Measurements from ENCODE around the gene PPIL1.

Gene PPIL1

DNA sequence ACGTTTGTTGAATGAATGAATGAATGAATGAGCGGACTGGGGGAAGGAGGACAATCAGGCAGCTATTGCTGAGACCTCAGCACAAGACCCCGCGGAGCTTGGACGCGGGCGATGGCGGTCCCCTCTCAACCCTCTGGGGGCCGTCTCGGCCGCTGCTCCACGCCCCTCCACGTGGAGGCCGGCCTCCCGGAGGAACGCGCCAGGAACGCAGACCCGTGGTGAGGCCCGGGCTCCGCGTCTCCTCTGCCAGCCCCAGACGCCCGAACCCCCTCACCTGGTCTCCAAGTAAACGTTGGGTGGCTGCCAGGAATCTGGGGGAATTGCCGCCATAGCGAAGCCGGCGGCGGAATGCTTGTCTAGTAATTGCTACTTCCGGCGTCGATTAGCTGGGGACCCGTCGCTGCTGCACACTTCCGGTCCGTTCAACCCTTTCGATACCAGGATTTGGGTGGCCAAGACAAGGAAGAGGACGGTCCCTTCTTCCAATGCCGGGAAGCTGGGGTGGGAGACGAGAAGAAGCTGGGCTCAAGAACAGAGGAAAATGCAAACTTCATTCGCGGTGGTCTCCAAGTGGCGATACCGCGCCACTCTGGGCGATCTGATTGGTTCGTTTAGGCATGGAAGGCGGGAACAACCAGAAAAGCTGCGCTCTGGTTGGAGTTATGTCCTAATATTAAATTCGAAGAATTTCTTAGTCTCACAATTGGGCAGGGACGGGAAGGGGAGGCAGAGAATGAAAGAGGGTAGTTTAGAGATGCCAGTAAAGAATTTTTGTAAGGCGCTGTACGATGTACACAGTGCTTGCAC is at the start of gene PPIL1:
Gene PPIL1 (minus strand): TSS at position 361 of the 807 bp plus-strand sequence. CDS start 31 bp downstream, at position 330.
- Mint-ChIP-seq H3K9me3 (no peaks in the 10 kb centered on the region), H3K4me1 (peaks cover 40% of the 10 kb centered on the region), H3K27me3 (peaks cover 8% of the 10 kb centered on the region), H3K4me3 (peak within 1 kb of the TSS; percentile 95), H3K36me3 (peaks cover 13% of the 10 kb centered on the region), H3K27ac (peak within 1 kb of the TSS; percentile 100)

DNA sequence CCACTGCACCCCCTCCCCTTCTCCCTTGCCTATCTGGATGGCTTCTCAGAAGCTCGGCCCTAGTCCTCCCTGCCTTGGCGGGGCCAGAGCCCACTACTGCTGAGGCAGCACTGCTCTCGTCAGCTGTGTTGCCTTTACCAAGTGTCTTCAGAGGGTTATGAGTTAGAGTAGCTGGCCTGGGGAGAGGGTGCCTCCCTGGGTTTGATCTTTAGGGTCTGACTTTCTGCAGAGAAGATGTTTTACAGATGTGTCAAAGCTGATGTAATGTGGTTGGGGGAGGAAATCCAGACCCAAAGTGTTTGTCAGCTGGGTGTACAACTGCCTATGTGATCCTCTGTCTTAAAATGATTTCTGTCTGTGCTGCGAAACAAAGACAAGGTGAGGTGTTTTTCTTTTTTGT is 49.5 kb upstream of the PPIL1 start:
- H3K9me3 Mint-ChIP-seq: no peaks in the 10 kb centered on the region
- H3K4me3 Mint-ChIP-seq: no peak overlapping the region
- no peaks in the 10 kb centered on the region for H3K4me1 Mint-ChIP-seq
- peaks cover 7% of the 10 kb centered on the region for H3K36me3 Mint-ChIP-seq
- H3K27me3 Mint-ChIP-seq: no peaks in the 10 kb centered on the region
- no peak overlapping the region for H3K27ac Mint-ChIP-seq

DNA sequence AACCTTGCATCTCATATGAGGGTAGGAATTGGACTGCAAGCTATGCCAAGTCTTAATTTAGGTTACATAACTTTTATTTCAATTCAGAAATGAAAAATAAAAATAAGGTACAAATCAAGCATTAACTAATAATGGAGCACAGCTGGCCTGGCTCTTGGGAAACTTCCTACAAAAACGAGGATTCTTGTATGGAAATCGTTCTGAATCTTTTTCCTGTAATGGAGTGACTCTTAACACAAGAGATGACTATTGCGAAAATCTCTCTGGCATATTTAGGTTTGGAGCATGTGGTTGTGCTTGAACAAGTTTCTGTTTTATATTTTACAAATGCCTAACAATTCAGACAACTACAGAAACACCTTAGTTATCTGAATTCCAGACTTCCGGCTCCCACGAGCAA is 45.9 kb upstream of the PPIL1 start:
- Mint-ChIP-seq H3K27me3 (no peaks in the 10 kb centered on the region), H3K4me1 (no peaks in the 10 kb centered on the region), H3K27ac (no peak overlapping the region), H3K36me3 (peaks cover 12% of the 10 kb centered on the region), H3K9me3 (no peaks in the 10 kb centered on the region), H3K4me3 (no peak overlapping the region)

DNA sequence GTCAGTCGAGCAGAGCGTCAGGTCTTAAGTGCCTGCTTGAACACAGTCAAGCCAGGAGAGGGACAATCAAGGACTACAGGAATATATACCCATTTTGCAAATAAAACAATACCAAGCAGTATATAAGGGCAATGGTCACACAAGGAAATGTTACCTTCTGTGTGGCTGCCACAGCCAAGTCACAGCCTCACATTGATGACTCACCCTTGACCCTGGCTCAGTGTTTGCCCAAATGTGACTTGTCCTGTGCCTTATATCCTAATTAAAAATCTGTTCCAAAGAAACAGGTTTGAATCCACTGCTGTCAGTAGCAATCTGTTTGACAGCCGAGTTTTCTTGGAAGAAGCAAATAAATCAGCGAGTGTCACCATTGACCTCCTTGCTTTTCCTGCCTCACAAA is 45.4 kb upstream of the PPIL1 start:
- no peak overlapping the region for H3K4me3 Mint-ChIP-seq
- no peaks in the 10 kb centered on the region for H3K27me3 Mint-ChIP-seq
- H3K9me3 Mint-ChIP-seq: no peaks in the 10 kb centered on the region
- peaks cover 12% of the 10 kb centered on the region for H3K36me3 Mint-ChIP-seq
- H3K27ac Mint-ChIP-seq: no peak overlapping the region
- H3K4me1 Mint-ChIP-seq: no peaks in the 10 kb centered on the region

DNA sequence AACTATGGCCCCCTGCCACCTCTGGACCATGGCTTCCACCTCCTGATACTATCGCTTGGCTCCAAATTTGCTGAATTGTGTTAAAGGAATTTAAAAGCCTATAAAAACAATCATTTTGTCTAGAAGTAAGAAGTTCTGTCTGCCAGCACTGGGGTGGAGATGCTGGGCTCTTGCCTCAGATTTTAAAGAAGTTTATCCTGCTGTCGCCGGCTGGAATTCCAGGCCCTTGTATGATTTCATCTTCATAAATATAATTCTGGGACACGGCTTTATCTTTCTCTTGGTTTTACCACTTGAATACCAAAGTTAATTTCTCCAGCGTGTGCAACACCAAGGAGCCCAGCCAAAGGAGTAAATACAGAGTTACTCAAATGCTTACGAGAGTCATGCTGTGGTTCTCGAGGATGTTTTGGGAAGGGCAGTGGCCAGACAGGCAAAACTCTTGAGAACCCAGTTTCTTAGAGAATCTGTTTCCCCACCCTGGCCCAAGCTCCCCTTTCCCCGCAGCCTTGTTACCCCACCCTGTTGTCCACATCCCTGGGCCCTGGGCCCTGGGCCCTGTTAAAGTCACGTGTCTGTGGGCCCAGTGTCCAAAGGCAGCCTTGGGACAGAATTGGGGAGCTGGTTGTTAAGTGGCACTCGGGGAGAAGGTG is 43.1 kb upstream of the PPIL1 start:
- Mint-ChIP-seq H3K27me3 (no peaks in the 10 kb centered on the region), H3K27ac (no peak overlapping the region), H3K9me3 (no peaks in the 10 kb centered on the region), H3K4me3 (no peak overlapping the region), H3K4me1 (peaks cover 17% of the 10 kb centered on the region), H3K36me3 (peaks cover 20% of the 10 kb centered on the region)

DNA sequence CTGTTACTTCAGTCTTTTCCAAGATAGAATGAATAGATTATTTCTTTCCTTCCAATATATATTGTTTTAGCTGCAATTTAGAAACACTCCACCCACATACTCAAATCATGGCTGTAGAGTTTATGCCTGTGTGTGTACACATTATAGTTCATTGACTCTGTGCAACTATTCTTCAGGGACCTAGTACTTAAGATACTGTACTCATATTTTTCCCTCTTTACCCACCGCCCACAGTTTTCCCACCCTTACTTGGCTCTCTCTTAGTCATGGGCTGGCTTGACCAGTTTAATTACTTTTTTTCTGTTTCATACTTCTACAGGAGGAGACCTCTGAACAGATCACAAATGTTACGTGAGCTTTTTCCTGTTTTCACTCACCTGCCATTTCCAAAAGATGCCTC is 41.5 kb upstream of the PPIL1 start:
- peaks cover 30% of the 10 kb centered on the region for H3K4me1 Mint-ChIP-seq
- H3K27me3 Mint-ChIP-seq: no peaks in the 10 kb centered on the region
- H3K27ac Mint-ChIP-seq: no peak overlapping the region
- H3K9me3 Mint-ChIP-seq: no peaks in the 10 kb centered on the region
- no peak overlapping the region for H3K4me3 Mint-ChIP-seq
- peaks cover 18% of the 10 kb centered on the region for H3K36me3 Mint-ChIP-seq

DNA sequence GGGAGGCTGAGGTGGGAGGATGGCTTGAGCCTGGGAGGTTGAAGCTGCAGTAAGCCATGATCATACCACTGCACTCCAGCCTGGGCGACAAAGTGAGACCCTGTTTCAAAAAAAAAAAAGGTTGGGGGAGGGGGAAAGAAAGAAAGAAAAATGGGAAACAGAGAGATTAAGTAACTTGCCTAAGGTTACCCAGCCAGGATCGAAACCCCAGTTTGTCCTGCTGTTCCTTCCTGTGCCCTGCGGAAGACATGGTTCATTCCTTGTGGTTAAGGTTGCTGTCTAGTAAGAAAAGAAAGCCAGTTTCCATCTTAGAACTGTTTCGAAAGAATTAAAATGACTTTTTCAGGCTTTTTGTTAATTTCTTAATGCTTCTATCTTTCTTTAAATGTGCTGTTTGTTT is 41.0 kb upstream of the PPIL1 start:
- H3K27me3 Mint-ChIP-seq: no peaks in the 10 kb centered on the region
- peaks cover 30% of the 10 kb centered on the region for H3K4me1 Mint-ChIP-seq
- H3K9me3 Mint-ChIP-seq: no peaks in the 10 kb centered on the region
- no peak overlapping the region for H3K27ac Mint-ChIP-seq
- H3K4me3 Mint-ChIP-seq: no peak overlapping the region
- H3K36me3 Mint-ChIP-seq: peaks cover 17% of the 10 kb centered on the region

DNA sequence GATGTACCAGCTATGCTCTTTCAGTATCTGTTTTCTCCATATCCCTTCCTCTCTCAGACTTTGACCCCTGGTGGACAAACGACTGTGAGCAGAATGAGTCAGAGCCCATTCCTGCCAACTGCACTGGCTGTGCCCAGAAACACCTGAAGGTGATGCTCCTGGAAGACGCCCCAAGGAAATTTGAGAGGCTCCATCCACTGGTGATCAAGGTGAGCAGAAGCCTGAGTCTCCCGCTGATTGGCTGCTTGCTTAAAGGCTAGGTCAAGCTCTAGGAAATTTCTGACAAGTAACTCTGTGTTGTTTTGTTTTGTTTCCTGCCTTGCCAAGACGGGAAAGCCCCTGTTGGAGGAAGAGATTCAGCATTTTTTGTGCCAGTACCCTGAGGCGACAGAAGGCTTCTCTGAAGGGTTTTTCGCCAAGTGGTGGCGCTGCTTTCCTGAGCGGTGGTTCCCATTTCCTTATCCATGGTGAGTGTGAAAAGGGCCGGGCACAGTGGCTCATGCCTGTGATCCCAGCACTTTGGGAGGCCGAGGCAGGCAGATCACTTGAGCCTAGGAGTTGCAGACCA is 39.7 kb upstream of the PPIL1 start:
- Mint-ChIP-seq H3K4me3 (peak overlapping the region; percentile 39), H3K9me3 (no peaks in the 10 kb centered on the region), H3K27me3 (no peaks in the 10 kb centered on the region), H3K4me1 (peaks cover 30% of the 10 kb centered on the region), H3K27ac (peak overlapping the region; percentile 51), H3K36me3 (peaks cover 16% of the 10 kb centered on the region)

DNA sequence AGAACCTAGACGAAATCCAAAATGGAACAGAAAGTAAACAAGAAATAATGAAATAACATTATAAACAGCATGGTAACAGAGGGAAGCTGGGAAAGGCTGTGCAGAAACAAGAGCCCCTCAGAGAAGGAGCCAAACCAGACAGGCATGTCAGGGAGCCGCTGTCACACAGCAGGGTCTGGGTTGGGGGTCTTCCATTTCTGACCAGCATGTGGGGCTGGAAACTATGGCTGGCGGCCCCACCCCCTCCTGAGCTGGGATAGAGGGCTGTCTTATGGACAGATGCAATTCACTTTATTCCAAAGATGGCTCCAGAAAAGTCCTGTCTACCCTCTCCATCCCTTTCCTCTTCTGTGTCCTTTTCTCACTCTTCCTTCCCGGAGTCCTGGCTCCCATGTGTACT is 38.5 kb upstream of the PPIL1 start:
- H3K36me3 Mint-ChIP-seq: peaks cover 19% of the 10 kb centered on the region

DNA sequence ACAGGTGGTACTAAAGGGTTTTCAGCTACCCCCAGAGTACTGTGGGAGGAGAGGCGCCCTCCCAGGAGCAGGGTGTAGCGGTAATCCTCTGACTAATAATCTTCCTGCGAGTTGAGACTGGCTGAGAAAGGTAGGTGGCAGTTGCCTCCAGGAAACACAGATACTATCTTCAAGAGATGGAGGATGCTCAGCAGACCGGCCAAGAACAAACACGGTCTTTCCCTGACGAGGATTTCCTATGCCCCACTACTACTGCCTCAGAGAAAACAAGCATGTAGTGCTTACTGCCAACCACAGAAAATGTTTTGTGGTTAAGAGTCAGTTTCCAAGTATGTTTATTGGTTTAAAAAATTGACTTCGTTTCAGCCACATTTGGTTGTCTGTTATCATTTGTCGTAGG is 38.0 kb upstream of the PPIL1 start:
- peak overlapping the region; percentile 63 for H3K27ac Mint-ChIP-seq
- H3K36me3 Mint-ChIP-seq: peaks cover 19% of the 10 kb centered on the region
- H3K9me3 Mint-ChIP-seq: no peaks in the 10 kb centered on the region
- H3K4me1 Mint-ChIP-seq: peaks cover 30% of the 10 kb centered on the region
- peak overlapping the region; percentile 55 for H3K4me3 Mint-ChIP-seq
- H3K27me3 Mint-ChIP-seq: no peaks in the 10 kb centered on the region

More for the DNA sequence above, 38.5 kb upstream of the PPIL1 start:
- peak overlapping the region; percentile 55 for H3K4me3 Mint-ChIP-seq
- H3K9me3 Mint-ChIP-seq: no peaks in the 10 kb centered on the region
- no peaks in the 10 kb centered on the region for H3K27me3 Mint-ChIP-seq
- peaks cover 30% of the 10 kb centered on the region for H3K4me1 Mint-ChIP-seq
- peak overlapping the region; percentile 63 for H3K27ac Mint-ChIP-seq

DNA sequence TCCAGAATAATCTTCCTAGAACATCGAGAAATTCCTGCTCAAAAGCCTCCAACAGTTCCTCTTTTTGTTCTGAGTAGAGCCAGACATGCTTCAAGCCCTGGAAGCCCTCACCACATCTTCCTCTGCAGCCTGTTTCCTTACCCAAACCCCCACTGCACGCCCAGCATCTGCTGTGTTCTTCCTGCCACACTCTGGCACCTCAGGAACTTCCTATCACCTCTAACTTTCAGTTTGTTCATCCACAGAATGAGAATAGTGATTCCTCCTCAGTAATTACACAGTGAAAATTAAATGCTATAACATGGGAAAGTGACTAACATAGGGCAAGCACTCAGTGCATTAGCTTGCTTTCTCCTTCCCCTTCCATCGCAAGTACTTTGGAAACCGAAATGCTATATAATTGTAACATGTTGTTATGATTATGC is 37.4 kb upstream of the PPIL1 start:
- Mint-ChIP-seq H3K4me3 (peak overlapping the region; percentile 55), H3K4me1 (peaks cover 33% of the 10 kb centered on the region), H3K27me3 (no peaks in the 10 kb centered on the region), H3K9me3 (no peaks in the 10 kb centered on the region), H3K27ac (peak overlapping the region; percentile 80), H3K36me3 (peaks cover 19% of the 10 kb centered on the region)

DNA sequence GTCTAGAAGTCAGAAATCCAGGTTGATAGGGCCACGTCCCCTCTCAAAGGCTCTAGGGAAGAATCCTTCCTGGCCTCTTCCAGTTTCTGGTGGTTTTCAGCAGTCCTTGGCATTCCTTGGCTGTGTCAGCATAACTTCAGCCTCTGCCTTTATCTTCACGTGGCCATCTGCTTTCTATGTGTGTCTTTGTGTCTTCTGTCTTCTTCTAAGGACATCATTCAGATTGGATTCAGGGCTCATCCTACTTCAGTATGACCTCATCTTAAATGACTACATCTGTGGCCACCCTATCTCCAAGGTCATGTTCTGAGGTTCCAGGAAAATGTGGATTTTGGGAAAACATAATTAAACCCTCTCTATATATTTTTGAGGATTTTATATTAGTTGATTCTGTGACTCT is 34.1 kb upstream of the PPIL1 start:
- peaks cover 22% of the 10 kb centered on the region for H3K36me3 Mint-ChIP-seq
- no peaks in the 10 kb centered on the region for H3K9me3 Mint-ChIP-seq
- no peak overlapping the region for H3K27ac Mint-ChIP-seq
- H3K4me3 Mint-ChIP-seq: no peak overlapping the region
- H3K4me1 Mint-ChIP-seq: peaks cover 48% of the 10 kb centered on the region
- no peaks in the 10 kb centered on the region for H3K27me3 Mint-ChIP-seq

DNA sequence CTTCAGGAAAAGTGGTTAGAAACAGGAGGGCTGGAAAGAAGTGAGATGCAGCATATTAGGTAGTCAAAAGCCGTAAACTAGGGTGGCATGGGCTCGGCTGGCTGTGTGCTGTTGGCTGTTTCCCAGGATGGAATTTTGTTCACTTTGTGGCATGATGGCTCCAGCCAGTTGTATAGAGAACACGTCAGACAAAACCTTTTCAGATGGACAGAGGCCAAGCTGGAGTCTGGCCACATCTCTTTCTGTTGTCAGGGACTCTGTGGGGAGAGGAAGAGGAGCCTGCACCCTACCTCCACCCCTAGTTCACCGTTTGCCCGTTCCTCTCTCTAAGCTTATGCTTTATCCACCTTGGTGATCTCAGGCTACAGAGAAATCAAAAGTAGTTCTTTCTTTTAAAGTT is 33.2 kb upstream of the PPIL1 start:
- Mint-ChIP-seq H3K36me3 (peaks cover 23% of the 10 kb centered on the region), H3K9me3 (no peaks in the 10 kb centered on the region), H3K27me3 (no peaks in the 10 kb centered on the region), H3K4me1 (peaks cover 38% of the 10 kb centered on the region), H3K4me3 (no peak overlapping the region), H3K27ac (peak overlapping the region; percentile 63)

DNA sequence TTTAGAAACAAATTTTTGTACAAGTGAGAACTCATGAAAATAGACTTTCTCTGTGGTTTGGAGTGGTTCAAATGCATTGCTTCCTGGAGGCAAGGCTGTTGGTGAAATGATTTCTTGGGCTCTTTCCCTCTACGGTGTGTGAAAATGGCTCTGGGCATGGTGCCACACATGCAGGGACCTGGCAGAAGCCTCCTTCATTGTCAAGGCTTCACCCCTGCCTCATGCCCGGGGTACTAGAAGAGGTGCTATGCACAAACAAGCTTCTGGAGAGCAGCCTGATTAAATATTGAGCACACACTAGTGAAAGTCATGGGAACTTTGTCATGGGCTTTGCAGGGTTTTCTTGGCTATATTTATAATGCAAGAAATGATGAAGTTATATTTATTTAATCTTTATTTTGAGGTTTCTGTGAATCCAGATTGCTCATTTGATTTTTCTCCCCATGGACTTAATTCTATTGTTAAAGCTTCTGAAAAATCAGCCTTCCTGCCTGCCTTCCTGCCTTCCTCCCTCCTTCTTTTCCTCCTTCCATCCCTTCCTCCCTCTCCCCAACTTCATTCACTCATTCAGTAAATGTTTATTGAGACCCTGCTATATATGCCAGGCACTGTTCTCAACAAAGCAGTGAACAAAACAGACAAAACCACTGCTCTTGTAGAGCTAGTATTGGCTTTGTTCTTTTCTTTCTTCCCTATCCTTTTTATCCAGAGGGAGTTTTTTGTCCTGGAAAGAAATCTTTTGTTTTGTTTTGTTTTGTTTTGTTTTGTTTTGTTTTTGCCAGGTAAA is 32.1 kb upstream of the PPIL1 start:
- H3K4me1 Mint-ChIP-seq: peaks cover 28% of the 10 kb centered on the region
- H3K27ac Mint-ChIP-seq: no peak overlapping the region
- no peak overlapping the region for H3K4me3 Mint-ChIP-seq
- peaks cover 28% of the 10 kb centered on the region for H3K36me3 Mint-ChIP-seq
- H3K27me3 Mint-ChIP-seq: no peaks in the 10 kb centered on the region
- no peaks in the 10 kb centered on the region for H3K9me3 Mint-ChIP-seq

DNA sequence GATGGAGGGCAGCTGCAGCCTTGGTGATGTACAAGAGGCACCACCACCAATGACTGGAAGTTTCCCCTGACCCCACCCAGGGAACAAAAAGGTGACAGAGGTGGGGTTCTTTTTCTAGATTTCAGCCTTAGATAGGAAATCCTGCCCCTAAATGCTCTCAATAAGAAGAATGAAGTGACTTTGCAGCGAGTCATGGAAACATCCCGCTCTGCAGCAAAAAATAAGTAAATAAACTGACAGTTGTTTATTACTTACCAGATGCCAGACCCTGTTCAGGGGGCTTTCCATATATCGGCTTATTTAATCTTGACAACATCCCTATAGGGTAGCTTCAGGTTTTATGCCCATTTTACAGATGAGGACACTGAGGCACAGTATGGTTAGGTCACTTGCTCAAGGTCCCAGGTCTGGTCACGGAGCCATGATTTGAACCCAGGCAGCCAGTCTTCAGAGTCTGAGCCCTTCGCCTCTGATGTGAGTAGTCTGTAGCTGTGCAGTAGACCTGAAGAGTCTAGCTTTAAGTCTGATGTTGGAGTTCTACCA is 30.3 kb upstream of the PPIL1 start:
- H3K36me3 Mint-ChIP-seq: peaks cover 28% of the 10 kb centered on the region
- H3K27me3 Mint-ChIP-seq: no peaks in the 10 kb centered on the region
- no peak overlapping the region for H3K4me3 Mint-ChIP-seq
- no peaks in the 10 kb centered on the region for H3K9me3 Mint-ChIP-seq
- H3K4me1 Mint-ChIP-seq: peaks cover 25% of the 10 kb centered on the region
- no peak overlapping the region for H3K27ac Mint-ChIP-seq
